Stimulated activated CD8-positive, alpha-beta memory T cell treated with anti-CD3 and anti-CD28 coated beads, Interleukin-7, amount 100 ng/mL, for 4 hours (primary cell): ENCODE results near the gene STIL.
"Not testable (repeated sequence)": the region's sequence is repeated elsewhere in the genome, so short reads cannot be mapped to it uniquely, and the experiment has no call there.

Source experiments
- DNase-seq, 2 donors: peaks; one replicate each; pipeline ENCODE4 v3.0.0-alpha.2; 2020; ENCODE audit warnings: low read depth in 2 of 2

STIL gene

DNA sequence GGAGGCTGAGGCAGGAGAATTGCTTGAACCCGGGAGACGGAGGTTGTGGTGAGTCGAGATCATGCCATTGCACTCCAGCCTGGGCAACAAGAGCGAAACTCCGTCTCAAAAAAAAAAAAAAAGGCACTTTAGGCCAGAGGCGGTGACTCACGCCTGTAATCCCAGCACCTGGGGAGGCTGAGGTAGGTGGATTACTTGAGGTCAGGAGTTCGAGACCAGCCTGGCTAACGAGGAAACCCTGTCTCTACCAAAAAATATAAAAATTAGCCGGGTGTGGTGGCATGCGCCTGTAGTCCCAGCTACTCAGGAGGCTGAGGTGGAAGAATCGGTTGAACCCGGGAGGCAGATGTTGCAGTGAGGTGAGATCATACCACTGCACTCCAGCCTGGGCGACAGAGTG is 6.0 kb upstream of the STIL start:
- DNase-seq, result not testable (repeated sequence)

GRCh38 chr1:47317841-47318240 is 3.9 kb upstream of the STIL start:
- no peak for DNase-seq

GRCh38 chr1:47309427-47309826 is 4.5 kb downstream of the STIL start:
- DNase-seq, result no peak

GRCh38 chr1:47302472-47302871 is 11.5 kb downstream of the STIL start:
- no peak for DNase-seq

DNA sequence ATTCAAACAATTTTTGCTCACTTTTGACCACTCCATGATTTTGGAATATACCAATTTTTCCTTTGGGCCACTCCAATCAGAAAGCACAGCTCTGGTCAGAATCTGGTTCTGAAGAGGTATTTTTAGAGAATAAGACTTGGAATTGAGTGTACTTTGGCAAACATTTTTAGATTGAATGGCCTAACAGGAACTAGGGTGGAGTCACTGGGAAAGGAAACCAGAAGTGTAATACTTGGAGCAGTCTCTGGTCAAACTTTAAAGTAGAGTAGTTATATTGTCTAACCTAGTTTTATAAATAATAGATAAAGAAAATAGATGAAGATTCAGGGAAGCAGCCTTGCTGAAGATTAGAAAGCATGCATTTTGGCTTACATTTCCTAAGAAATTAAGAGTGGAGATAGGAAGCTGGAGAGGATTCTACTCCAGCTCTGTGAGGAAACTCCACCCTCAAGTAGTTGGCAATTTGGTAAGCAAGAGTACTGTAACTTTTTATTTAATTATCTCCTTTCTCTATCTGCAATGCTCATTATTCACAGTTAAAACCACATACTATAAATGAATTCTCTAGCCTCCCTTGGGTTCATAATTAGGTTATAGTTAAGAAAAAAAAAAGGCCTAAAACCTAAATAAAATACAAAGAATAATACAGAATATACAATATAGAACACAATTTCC is 15.8 kb downstream of the STIL start:
- DNase-seq, result no peak

DNA sequence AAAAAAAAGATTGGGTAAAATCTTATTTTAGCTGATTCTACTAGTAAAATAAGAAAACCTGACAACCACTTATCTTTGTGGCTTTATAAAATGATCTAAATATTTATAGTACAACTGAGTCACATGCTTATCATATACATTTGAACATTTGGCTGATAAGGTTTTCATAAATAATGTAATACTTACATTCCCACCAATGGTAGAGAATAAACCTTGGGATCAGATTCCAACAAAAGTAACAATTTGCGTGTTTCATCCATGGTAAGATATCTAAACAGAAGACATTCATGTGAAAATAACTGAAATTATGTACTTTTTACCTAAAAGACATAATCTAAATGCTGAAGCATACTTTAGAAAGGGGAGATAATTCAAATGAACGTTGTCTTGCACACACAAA is 18.4 kb downstream of the STIL start:
- no peak for DNase-seq

GRCh38 chr1:47294863-47295262 is 19.1 kb downstream of the STIL start:
- not testable (repeated sequence) for DNase-seq

GRCh38 chr1:47288116-47288515 is 25.8 kb downstream of the STIL start:
- DNase-seq, result not testable (repeated sequence)

GRCh38 chr1:47280142-47280541 is 33.8 kb downstream of the STIL start:
- DNase-seq, result no peak

DNA sequence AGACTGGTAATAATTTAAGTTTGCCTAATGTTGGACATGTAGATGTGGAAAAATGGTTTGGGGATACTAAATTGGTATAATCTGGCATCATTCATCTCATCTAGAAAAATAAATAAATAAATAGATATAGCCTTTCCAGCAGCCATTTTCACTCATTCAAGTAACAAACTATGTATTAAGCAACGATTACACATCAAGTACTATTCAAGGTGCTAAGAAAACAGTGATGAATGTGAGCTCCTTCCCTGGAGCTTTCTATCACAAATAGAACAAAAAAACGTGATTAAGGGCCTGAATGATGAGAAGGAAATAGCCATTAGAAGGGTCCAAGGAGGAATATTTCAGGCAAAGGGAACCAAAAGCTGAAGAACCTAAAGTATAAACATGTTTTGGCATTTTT is 37.1 kb downstream of the STIL start:
- no peak for DNase-seq

DNA sequence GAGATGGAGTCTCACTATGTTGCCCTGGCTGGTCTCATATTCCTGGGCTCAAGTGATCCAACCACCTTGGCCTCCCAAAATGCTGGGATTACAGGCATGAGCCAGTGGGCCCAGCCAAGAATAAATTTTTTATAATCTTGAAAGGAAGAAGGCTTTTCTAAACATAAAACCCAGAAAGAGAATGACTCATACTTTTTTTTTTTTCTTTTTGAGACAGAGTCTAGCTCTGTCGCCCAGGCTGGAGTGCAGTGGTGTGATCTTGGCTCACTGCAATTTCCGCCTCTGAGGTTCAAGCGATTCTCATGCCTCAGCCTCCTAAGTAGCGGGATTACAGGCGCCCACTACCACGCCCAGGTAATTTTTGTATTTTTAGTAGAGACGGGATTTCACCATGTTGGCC is 38.1 kb downstream of the STIL start:
- DNase-seq, result not testable (repeated sequence)

GRCh38 chr1:47265529-47265928 is 48.4 kb downstream of the STIL start:
- not testable (repeated sequence) for DNase-seq

DNA sequence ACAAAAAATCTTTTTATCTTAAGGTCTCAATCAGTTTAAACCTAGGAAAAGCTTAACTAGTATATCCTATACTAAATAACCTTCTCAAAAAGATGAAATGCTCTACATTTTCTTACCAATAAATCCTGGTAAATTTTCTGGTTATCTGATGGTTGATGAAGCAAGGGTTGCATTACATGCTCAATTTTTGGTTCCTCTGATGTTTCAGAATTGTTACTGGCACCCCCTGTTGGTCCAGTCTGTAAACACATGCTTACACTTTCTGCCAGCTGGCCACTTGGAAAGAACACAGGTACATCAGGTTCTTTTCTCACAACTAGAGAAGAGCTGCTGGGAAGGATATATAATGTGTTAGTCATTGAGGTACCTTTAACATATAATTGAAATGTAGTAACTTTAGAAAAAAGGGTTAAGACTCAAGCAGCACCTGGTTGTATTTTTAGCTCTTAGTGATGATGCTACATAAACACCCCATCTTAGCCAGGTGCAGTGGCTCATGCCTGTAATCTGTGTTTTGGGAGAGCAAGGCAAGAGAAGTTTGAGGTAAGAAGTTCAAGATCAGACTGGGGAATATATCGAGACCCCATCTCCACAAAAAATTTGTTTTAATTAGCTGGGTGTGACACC is 51.0 kb downstream of the STIL start:
- DNase-seq, result peak in 1 of 2 donors; percentile 16

DNA sequence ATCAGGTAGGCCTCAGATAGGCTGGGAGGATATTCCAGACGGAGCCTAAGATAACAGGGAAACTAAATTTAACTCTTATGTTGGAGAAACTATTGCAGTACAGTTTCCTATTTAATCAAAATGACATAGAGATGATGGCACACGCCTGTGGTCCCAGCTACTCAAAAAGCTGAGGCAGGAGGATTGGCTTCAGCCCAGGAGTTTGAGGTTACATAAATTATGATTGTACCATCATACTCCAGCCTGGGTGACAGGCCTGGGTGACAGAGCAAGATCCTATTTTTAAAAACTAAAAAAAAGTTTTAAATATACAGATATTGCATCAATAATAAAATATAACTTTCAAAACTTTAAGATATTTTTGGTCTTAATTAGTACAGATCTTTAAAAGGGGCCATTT is 56.7 kb downstream of the STIL start:
- DNase-seq, result no peak

DNA sequence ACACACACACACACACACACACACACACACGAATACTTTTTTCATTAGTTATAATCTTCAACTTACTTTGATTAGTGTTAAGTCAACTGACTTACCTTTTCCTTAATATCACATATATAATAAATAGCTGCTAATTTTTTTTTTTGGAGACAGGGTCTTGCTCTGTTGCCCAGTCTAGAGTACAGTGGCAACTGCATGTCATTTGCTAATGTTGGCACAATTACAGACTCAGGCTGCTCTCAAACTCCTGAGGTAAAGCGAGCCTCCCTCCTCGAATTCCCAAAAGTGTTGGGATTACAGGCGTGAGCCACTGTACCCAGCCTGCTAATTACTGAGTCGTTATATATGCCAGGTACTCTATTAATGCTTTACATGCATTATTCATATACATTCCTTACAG is 61.2 kb downstream of the STIL start:
- no peak for DNase-seq

- no peak for DNase-seq
These were observed 61.6 kb downstream of the STIL start for GRCh38 chr1:47252369-47252768.

- DNase-seq, result no peak
These were observed 64.2 kb downstream of the STIL start for GRCh38 chr1:47249755-47250154.

- no peak for DNase-seq
These were observed 69.5 kb downstream of the STIL start for GRCh38 chr1:47244339-47244862.

DNA sequence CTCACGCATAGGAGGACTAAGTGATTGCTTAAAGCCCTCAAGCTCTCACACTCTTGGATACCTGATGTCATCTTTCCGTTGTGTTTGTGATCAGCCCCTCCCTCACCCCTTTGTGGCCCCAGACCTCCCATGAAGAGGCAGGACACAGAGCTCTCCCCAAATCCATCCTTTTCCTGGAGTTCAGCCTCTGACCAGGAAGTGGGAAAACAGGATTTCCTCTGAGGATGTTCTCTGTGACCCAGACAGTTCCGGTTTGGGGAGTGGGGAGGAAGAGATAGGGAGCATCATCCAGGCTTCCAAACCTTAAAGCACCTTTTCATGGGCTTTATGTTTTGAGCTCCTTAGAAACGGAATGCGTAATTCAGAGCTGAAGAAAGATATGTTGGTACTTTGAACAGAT is 70.0 kb downstream of the STIL start:
- DNase-seq, result no peak

DNA sequence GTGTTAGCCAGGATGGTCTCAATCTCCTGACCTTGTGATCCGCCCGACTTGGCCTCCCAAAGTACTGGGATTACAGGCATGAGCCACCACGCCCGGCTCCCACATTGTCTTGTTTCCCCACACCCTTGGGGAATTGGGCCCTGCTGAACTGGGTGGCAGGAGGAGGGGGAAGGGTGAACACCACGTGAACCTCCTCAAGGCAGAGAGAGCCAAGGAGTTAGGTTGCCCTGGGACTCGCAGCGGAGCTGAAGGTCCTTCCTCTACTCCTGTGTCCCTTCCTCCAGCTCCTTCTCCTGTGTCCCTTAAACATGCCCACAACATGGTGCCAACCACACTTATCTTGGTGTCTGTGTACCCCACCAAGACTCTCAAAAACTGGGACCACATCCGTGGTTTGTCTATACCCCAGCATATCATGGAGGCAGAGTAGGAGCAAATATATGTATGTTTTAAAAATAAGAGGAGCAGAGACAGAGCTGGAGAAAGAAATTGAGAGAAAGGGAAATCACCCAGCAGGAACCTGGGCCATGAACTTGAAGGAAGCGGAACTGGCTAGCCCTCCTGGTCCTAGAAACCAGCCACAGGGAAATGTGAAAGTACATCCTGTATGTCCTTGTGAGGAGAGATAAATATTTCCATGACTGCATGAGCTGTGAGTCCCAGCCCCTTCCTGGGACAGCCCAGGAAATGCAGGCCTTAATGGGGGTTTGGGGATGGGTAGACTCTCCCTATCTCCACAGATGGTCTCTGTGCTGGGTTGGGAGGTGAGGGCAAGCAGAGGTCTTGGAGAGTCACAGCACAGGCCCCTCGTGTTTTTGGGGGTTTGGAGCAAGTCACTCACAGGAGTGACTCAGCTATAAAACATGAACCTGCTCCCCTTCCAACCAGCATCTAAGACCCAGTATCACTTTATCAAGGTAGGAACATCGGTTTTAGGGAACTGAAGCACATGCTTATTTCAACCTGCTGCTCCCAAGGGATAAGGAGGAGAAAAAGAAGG is 72.5 kb downstream of the STIL start:
- no peak for DNase-seq

DNA sequence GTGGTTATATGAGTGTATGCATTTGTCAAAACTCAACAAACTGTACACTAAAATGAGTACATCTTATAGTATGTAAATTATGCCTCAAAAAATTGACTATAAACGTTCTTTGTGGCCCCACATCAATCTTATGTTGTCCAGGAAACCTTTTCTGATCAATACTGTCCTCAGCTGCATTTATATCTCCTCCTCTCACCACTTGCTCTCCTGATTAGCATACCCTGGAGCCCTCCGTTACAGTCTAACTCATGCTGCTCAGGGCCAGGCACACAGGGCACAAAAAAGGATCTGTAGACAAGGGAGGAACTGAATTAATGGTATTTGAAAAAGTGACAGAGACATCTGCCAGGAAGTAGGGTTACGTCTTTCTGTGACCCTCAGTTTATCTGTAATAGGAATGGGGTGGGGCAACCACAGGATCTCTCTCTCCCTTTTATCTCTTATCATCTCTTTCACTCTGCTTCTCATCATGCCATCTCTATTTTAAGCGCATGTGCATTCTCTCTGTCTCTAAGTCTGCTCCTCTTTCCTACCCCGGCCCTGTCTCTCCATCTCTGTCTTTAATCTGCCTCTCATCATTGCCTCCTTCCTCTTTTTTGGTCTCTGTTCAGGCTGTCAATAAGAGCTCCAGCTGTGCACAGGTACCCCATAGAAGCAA is 74.9 kb downstream of the STIL start:
- DNase-seq, result no peak

DNA sequence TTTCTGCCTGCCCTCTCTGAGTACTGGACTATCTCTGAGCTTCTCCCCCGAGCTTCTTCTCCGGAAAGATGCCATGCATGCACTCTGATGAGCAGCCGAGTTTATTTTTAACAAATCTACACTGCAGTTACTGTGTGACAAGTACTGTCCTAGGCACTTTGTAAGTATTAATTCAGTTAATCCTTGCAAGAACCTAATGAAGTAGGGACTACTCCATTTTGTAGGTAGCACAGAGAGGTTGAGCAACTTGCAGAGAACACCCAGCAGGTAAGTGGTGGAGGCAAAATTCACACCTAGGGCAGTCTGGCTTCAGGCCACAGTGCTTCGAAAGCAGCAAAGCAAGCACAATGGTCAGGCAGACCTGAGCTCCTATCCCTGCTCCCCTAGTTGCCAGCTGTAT is 78.1 kb downstream of the STIL start:
- no peak for DNase-seq
